ENCODE results near the gene SEL1L2.
A peak's percentile ranks its signal among the peaks of the same experiment; 100 is the strongest.

The SEL1L2 gene

DNA sequence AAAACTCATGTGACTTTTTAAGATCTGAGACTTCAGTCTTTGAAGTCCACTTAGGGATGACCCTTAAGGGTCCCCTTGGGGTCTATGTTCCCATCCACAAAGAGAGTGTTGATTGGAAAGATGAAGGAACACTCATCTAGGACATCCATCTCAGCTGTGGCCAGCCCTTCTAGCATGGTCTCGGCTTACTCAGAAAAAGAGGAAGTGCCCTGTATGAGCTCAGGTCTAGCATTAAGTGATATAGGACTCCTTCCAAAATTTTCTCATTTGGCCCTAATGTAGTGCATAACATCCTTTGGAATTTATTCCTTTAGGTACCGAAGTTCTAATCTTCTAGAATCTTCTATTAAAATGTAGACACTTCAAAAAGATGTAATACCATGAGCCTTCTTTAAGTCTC is 128.2 kb downstream of the SEL1L2 start:
- DNase-seq: no peak

DNA sequence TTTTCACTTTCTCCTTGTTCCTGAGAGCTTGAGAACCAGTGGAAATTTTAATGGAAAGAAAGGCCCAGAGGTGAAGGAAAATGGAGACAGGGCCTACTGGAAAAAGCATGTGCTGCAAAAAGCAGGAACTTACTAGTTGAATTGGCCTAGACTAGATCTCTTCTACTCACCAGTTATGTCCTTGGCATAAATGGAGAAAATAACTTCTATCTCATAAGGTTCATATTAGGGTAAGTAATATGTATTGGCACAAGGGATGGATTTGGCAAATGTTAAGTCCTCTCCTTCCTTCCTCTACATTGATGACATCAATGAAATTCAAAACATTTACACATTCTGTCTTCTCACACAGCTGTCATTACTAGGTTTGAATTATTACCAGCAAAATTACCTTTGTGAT is 131.5 kb downstream of the SEL1L2 start:
- DNase-seq: no peak

DNA sequence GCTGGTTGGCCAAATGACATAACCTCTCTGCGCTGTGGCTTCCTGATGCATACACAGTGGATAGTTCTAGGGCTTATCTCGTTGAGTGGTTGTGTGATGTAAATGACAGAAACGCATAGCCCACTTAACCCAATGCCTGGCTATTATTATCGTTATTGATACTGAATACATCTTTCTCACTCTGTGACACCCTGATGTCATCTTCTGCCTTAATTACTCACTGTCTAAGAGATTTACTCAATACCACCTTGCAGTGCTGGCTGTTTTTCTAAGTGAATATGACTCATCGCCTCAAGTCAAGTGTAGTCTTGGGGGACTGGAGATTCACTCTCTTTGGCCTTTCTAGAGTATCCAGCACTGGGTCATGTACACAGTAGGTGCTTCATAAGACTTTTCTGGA is 132.0 kb downstream of the SEL1L2 start:
- no peak for DNase-seq

DNA sequence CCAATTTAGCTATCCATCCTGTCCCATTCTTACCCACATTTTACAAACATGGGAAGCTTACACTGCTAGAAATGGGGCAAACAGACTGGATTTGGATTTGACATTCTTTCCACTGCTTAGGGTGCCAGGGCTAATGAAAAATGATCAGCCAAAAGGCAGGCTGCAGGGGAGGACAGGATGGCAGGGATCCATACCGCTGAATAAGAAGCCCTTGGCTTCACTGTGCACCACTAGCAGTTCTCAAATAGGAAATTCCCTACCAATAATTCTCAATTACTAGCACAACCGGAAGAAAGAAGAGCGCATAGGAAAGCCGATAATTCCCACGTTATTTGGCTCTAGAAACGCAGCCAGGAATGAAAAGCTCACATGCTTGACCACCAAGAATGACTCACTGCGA is 132.5 kb downstream of the SEL1L2 start:
- no peak for DNase-seq

DNA sequence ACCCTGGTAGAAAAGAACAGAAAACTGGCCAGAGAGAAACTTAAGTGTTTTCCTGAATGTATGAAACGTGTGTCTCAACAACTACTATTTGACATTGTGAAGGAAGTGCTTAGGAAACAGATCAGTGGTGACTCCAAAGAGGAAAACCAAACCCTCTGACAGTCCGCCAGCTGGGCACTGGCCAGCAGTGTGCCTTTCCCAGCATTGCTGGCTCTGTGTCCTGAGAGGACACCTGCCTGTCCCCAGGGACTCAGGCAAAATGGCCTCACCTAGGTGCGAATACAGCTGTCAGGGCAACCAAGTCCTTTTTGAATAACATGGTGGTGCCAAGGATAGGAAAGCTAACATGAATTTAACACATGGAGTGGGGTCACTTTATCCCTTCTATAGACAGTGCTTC is 133.1 kb downstream of the SEL1L2 start:
- DNase-seq: no peak

DNA sequence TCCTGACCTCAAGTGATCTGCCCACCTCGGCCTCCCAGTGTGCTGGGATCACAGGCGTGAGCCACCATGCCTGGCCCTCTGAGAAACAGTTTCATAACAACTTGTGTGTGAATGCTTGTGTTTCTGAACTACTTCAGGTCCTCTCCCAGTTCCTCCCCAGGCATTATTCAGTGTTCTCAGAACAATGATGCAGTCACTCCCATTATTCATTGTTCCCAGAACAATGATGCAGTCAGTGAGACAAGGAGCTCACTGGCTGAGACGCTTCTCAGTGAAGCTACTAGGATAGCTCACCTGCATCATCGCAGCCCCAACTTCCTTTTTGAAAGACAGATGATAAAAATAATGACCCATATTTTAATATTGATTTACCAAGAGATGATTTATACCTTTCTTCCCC is 134.1 kb downstream of the SEL1L2 start:
- DNase-seq: no peak

DNA sequence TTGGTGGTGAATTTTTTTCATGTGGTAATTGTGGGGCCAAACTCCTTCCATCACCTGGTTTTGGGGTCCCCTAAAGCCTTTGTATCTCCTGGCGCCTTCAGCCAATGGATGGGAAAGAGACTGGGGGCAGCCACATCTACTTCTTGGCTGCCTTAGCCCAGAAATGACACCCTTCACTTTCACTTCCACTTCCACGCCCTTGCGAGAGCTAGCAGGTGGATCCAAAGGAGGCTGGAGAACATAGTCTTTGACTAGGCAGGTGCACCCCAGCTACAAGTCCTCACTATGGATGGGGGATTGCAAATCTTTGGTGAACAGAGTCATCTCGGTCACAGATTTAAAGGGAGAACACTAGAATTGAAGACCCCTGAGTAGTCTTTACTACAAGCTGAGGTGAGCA is 134.8 kb downstream of the SEL1L2 start:
- DNase-seq: no peak

DNA sequence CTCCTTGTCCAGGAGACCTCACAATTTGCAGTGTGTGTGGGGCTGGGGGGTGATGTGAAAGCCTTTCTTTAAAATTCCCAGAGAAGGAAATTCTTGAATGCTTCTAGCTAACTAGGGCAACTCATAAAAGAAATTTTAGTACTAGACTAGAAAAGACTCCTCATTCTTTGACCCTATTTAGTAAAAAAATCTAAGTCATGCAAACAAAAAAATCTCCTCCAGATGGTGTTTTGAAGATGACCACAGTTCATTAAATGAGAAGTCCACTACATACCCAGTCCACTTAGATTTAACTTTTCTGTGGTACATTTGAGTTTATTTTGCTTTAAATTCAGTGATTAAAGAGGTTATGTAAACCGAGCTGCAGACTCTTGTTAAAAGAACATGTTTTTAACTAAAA is 138.1 kb downstream of the SEL1L2 start:
- DNase-seq: no peak

DNA sequence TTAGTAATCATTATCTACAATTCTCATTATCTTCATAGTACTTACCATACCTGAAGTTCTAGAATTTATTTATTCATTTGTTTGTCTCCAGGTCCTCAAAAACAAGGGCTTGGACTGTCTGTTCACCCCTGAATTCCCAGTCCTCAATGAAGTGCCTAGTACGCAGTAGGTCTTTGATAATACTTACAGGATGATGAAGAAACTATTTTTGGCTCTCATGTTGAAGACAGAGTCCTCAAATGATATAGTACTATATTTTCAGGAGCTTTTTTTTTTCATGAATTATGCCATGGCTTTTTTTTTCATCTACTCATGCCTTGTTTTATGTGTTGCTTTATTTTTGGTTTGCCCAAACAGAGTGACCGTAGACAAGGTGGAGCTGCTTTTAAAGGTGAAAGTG is 139.1 kb downstream of the SEL1L2 start:
- DNase-seq: no peak

DNA sequence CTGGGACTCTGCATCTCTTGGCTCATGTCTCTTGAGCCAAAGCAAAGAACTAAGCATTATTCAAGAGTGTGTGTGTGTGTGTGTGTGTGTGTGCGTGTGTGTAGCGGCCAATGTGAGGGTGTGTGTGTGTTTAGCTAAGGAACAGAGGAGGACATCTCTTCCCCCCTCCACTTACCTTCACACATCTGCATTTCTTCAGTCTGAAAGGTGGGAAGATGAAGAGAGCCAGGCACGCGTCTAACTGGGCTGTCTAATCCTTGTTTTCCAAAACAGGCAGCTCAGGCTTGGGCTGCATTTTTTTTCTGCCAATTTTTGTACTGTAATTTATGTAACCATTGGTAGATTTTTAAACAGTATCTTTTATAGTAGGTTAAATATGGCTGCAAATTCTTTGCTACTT is 146.1 kb downstream of the SEL1L2 start:
- DNase-seq: no peak

DNA sequence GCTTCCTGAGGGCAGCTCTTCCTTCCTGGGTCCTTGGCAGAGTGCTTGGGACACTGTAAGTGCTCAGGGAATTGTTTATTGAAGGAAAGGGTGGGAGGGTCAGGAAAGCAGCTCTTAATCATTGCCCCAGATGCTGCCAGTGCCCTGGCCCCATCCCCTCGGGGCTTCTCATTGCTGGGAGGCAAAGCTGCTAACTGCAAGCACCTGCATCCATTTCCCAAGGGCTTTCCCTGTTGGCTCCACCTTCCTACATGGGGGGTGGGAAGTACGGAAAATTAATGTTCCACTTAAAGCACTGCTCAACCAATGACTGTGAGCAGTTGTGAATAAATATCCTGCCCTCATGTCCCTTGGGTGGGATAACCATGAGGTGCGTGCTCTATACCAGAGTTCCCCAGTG is 149.2 kb downstream of the SEL1L2 start:
- no peak for DNase-seq

DNA sequence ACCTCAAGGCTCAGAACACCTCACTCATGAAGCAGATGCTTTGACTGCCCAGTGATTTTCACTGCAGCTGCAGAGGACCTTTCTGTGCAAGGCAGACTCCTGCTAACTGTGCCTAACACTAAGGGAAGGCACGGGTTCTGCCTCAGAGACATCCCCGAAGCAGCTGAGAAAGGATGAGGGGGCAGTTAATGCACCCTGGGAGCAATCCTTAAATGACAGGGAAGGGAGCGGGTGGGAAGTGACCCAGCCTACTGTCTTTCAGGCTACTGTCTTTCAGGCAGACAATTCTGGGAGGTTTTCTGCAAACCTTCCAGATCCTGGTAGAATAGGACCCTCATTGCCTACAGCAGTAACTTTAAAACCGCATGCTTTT is 150.3 kb downstream of the SEL1L2 start:
- DNase-seq: no peak

DNA sequence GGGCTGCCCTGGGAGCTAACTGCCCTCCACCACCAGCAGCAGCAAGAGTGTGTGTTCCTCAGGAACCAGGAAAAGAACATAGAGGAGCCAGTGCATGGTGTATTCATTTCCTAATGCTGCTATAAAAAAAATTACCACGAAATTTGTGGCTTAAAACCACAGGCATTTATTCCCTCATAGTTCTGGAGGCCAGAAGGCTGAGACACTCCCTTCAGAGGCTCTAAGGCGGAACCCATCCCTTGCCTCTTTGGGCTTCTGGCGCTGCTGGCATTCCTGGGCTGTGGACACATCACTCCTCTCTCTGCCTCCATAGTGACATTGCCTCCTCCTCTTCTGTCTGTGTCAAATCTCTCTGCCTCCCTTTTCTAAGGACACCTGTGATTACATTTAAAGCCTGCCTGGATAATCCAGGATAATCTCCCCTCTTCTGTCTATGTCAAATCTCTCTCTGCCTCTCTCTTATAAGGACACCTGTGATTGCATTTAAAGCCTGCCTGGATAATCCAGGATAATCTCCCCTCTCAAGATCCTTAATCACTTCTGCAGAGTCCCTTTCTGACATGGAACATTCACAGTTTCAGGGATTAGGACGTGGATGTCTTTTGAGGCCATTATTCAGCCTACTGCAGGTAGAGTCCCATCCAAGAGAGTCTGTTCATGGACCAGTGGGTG is 150.9 kb downstream of the SEL1L2 start:
- DNase-seq: no peak

DNA sequence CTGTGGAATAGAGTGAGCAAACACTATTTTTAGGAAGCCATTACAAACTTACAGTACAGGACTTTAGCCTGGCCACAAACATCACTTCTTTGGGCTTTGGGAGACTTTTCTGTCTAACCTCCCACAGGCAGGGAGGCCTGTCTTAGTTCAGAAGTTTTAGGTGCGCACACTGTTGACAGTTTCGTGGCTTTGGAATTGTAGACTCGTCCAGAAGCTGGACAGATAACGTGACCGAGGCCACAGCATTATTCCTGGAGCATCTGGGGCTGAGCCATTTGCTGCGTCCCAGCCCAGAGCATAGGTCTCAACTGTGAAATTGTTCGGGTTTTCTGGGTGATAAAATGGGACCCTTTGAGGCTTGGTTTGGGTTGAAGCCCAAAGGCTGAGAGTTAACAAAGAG is 151.8 kb downstream of the SEL1L2 start:
- no peak for DNase-seq

DNA sequence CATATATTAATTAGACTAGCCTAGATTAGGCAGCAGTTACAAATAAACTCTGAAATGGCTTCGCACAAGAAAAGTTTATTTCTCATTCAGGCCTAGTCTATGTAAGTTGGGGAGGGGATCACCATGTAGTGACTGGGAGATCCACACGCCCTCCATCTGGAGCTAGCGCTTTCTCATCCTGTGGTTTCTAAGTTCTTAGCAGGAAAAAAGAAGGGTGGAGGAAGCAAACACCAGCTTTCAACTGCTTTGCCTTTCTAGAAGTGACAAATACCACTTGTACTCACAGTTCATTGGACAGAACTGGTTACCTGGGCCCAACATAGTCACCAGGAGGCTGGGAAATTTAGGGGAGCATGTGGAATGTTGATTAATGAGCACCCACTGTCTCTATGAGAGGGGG is 158.9 kb downstream of the SEL1L2 start:
- DNase-seq: no peak

DNA sequence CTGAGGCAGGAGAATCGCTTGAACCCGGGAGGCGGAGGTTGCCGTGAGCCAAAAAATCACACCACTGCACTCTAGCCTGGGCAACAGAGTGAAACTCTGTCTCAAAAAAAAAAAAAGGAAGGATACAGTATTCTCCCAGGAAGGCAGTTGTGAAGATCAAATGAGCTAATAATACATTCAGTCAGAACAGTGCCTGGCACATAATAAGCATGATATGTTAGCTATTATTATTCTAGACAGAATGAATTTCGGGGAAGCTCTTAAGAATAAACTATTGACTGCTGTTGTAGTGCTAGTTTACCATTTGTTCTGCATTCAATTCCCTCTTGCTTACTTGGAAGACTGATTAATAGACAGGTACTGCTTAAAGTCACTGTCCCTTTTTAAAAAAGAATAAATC is 164.9 kb downstream of the SEL1L2 start:
- no peak for DNase-seq

DNA sequence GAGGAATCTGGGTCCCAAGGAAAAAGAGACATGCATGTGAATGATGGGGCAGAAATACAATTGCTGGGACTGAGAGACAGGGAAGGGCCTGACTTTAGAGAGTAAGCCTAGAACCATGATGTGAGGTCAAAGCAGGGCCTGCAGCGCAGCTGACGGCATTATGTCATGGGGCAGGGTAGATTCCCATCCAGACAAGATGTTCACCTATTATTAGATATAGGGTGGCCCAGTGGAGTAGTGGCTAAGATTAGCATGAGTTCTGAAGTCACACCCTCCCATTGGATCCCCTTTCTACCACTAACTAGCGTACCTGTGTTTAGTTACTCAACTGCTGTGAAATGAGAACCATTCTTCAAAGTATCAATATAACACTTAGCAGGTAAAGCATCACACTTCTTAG is 166.0 kb downstream of the SEL1L2 start:
- no peak for DNase-seq

DNA sequence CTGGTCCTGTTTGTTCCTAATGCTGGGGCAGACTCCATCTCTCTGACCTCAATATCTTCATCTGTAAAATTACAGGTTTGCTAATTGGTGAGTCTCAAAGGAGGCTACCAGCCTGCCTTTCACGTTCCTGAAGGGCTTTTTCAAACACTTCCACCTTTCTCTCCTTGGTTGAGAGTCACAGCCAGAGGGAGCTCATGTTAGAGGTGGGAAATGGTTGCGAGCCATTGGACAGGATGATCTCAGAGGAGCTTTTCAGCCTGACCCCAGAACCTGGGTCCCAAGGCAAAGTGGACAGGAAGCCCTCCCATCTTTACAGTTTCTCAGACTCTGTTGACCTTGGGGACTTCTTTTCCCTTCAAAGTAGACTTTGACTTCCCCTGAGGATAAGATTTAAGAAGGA is 168.0 kb downstream of the SEL1L2 start:
- DNase-seq: no peak

DNA sequence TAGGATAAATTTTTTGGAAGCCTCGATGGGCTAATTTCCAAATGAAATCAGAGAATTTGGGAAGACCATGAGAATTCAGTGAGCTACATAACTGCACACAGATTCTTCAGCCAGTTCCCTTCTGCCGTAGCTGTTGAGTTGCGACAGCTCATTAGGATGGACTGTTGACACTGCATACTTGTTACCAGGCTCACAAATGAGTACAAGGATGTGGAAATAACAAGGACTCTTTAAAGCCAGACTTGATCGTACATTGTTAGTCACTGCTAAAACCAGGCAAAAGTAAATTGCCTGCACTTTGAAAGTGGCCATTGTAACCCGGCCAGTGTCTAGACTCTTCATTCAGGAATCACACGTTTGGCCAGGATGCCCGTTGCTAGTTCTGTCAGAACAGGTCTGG is 168.5 kb downstream of the SEL1L2 start:
- DNase-seq: no peak

DNA sequence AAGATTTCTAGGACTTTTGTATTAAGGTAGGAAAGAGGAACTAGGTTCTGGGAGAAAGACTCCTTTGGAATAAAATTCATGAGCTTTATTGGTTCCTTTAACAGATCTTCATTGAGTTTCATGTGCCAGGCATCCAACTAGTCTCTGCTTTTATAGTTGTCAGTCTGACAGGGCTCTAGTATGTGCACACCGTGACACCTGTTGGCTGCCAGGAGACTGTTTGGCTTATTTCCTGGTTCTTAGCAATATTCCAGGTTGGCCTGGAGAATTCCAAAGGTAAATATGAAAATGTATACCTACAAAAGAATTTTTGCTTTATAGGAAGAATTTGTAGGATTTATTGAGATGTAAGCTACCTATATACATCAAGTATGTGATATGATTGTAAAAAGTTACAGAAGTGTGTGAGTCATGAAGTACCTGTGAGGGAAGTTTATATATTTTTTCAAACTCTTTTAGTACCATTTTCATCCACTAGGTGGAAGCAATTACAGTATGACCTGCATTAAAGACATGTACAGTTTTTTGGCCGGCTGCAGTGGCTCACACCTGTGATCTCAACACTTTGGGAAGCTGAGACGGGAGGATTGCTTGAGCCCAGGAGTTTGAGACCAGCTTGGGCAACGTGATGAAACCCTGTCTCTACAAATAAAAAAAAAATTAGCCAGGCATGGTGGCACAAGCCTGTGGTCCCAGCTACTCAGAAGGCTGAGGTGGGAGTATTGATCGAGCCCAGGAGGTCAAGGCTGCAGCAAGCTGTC is 170.3 kb downstream of the SEL1L2 start:
- peak; percentile 27 to 31 for DNase-seq

DNA sequence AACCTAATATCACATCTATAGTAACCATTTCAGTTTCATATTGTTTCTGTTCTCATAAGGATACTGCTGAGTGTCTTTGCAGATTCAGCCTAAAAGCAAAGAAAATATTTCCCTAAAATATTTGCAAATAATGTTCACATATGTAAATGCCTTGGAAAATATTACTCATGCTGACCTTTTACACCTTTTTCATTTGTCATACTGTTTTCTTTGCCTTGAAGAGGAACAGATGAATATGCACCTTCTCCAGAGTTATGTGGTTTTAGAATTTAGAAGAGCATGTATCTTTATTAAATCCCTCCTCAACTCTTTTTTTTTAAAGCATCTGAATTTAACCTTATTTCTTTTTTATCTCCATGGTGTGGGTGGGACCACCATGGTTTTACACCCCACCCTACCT is 173.1 kb downstream of the SEL1L2 start:
- DNase-seq: no peak

DNA sequence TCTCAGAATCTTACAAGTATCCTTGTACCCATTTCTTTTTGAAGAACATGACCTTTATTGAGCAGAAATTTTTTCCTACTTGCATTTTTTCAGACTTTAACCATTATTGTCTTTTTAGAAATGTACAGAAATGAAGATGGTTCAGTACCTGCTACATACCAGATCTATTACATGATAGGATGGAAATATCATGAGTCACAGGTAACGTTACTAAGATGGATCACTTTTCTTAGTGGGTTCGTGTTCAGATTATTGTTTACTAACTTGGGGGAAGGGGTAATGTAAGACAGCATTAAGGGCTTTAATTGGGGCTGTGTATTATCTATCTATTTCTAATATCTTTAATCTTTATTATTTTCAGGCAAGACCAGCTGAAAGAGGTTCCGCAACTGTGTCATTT is 173.7 kb downstream of the SEL1L2 start:
- no peak for DNase-seq

DNA sequence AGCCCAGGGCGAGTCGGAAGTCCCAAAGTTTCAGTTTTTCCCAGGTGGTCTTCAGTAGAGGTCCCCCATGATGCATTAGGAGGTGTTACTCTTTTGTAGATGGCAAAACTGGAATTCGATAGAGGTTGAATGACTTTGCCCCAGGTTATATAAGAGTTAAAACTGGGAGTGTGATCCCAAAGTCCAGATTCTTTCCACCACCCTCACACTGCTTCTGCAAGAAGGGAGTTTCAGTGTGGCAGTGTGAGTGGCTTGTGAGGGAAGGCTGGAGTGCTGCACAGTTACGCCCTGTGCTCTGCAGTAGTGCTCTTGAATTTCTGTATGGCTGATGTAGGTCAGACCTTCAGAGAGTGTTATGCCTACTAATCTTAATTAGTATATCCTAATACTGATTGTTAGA is 175.7 kb downstream of the SEL1L2 start:
- no peak for DNase-seq

DNA sequence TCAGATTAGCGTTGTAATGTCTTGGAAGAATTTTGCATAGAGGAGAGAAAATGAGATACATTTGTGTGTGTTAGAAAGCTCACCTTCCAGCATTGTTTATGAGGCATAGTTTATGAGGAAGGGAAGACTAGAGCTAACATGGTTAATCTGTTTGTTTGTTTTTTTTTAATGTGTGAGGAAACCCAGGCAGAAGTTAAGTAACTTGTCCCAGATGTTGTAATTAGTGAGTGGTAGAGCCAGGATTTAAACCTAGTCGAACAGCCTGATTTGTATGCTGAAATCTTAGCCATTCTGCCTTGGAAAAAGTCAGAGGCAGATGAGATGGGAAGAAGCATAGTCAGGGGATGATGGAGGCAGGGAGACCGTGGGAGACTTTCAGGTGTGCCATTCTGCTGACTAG is 176.5 kb downstream of the SEL1L2 start:
- DNase-seq: no peak

DNA sequence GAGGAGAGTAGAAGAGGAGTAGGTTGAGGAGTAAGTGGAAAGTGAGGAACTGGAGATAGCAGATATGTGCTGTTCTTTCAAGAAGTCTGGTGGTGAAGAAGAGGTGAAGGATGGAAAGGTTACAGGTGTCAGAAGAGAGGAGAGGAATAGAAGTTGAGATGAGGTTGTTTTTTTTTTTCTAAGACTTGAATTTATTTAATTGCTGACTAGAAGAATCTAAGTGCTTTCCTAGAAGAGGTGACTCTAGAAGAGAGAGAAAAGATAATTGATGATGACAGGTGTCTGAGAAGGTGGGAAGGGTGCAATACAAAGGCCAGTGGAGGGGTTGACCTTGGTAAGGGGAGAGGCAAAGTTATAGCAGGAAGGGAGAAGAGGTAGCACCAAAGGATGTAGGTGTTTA is 180.0 kb downstream of the SEL1L2 start:
- DNase-seq: no peak
